Kidney capillary endothelial cell (primary cell): ENCODE results near the gene PGM5.
"Not testable (repeated sequence)": the region's sequence is repeated elsewhere in the genome, so short reads cannot be mapped to it uniquely, and the experiment has no call there.

ENCODE experiments used
- DNase-seq: peaks from one replicate; pipeline ENCODE4 v3.0.0-alpha.2; 2018; ENCODE audit warnings: low spot score

The PGM5 gene

DNA sequence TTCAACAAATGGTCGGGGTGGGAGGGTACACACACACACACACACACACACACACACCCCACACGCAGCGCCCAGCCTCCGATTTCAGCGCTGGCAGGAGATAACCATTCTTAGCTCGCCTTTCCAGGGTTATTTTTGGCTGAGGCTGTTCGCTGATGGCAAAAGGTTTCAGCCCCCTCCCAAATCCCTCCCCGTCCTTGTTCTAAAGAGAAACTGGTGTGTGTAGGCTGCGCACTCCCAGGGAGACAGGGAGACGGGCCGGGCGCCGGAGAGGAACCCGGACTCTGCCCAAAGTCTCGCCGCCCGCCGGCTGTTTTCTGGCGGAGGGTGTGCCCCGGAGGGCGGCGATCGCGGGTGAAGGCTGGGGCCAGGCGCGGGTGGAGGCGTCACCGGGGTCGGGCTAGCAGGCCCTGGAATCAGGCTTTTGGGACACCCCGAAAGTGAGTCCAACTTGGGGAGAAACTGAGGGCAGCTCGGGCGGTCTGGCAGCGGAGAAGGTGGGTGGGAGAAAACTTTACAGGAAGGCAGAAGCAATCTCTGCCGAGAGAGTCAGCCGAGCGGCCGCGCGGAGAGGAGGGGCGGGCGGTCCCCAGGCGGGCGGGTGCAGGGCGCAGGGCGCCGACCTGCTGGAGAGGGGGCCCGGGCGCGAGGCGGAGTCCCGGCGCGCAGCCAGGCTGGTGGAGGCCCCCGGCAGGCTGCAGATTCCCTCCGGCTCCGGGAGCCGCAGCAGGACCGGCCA is at the start of gene PGM5:
PGM5 (plus strand) TSS at position 232 of the 739 bp plus-strand sequence. CDS start 517 bp downstream, outside the sequence.
- not testable (repeated sequence) for DNase-seq

DNA sequence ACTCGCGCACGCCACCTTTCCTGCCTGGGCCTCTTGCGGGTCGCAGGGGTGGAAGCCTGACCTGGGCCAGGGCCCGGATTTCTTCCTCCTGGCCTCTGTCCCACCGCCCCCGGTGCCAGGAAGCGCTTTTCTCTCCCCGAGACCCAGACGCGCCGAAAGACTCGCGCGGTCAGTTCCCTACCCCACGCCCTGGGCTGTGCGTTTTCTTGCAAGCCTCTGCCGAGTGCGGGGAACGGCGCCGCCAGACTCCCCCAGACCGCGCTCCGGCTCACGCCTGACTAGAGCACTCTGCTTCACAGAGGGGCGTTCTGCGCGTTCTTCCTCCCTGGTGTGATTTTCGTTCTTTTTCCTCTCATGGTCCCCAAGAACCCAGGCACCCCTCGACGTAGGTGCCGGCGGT is 49.3 kb upstream of the PGM5 start:
- DNase-seq: not testable (repeated sequence)

DNA sequence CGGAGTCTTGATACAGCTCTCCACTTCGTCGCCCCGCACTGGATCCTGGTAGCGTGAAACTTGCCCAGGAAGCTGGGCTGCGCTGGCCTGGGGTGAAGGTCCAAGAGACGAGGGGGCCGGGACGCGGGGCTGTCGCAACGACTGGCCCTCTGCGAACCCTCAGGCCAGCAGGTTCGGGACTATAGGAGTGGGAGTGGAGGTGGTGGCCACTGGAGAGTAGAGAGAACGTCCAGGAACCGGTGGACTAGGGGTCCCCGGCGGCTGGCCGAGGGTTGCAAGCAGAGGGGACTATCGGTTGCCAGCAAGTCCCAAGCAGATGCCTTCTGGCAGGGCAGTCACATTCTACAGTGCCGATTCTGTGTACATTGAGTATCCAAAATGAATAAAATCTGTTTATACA is 48.8 kb upstream of the PGM5 start:
- DNase-seq: not testable (repeated sequence)

GRCh38 chr9:68311208-68311607 is 45.2 kb upstream of the PGM5 start:
- not testable (repeated sequence) for DNase-seq

DNA sequence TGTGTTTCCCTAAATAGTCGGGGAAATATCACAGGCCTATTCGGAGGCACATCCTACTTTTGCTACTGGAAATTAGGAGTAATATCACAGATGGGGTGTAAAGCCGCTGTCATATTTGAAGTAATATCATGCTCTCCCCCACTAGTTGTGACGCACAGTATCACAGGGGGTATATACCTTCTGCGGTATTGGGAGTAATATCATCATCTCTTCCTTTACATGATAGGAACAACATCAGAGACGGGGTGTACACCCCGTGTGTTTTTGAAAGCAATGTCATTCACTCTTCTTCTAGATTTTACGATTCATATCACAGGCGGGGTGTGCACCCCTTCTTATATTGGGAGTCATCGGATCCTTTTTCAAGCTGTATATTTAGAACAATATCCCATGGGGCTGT is 38.2 kb upstream of the PGM5 start:
- not testable (repeated sequence) for DNase-seq

GRCh38 chr9:68323749-68324148 is 32.7 kb upstream of the PGM5 start:
- not testable (repeated sequence) for DNase-seq

GRCh38 chr9:68324518-68324917 is 31.9 kb upstream of the PGM5 start:
- not testable (repeated sequence) for DNase-seq

- not testable (repeated sequence) for DNase-seq
Measured at GRCh38 chr9:68329106-68329505, 27.3 kb upstream of the PGM5 start.

DNA sequence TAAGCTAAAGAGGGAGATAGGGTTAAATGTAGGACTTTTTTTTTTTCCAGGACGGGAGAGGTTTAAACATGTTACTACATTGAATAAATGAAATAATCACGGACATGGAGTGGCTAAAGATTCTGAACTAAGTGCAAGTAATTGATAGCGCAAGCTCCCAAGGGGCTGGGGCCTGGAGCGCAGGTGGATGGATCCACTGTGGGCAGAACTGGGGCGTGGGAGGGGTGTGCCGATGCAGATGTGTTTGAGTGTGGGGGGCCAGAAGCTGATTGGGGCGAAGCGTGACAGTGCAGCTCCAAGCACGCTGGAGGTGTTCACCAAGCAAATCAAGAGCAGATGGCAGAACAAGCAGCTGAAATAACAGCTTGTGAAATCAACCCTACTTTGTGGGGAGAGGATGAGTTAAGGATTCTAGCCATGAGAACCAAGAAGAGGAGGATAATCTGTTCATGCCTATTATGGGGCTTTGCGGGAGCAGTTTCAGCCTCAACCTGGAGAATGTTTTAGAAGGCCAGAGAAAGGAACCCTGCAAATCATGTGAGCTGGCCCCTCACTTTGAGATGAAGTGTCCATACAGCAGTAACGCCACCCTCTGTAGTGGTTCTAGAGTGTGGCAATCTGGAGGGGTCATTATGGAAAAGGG is 25.8 kb upstream of the PGM5 start:
- not testable (repeated sequence) for DNase-seq

DNA sequence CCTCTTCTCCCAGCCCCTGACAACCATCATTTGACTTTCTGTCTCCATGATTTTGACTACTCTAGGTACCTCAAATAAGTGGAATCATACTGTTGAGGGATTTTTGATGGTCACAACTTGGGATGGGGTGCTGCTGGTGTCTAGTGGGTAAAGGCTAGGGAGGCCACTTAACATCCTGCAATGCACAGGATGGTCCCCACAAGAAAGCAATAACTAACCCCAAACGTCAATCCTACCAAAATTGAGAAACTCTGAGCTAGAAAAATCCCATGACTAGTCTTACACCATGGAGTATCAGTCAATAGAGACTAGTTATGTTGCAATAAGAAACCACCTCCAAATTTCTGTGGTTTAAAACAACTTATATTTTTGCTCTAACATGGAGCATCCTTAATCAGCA is 24.3 kb upstream of the PGM5 start:
- not testable (repeated sequence) for DNase-seq

DNA sequence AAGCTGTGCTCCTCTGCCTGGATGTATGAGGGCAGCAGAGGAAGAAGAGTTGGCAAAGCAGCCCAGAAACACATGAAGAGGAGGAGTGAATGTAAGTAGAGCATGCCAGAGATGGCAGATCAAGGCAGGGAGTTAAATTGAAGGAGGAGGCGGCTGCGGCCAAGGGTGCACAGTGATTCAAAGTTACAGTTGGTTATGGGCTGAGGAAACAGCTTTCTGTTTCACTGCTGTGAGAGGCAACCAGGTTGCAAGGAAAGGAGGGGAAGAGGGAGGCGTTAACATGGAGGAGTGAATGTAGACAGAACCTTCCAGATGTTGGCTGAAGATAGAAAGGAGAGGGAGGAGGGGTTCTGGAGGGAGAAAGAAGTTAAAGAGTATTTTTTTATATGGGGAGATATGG is 20.5 kb upstream of the PGM5 start:
- not testable (repeated sequence) for DNase-seq

- not testable (repeated sequence) for DNase-seq
Measured at GRCh38 chr9:68336639-68337339, 19.6 kb upstream of the PGM5 start.

- DNase-seq: not testable (repeated sequence)
Measured at GRCh38 chr9:68338000-68338399, 18.4 kb upstream of the PGM5 start.

DNA sequence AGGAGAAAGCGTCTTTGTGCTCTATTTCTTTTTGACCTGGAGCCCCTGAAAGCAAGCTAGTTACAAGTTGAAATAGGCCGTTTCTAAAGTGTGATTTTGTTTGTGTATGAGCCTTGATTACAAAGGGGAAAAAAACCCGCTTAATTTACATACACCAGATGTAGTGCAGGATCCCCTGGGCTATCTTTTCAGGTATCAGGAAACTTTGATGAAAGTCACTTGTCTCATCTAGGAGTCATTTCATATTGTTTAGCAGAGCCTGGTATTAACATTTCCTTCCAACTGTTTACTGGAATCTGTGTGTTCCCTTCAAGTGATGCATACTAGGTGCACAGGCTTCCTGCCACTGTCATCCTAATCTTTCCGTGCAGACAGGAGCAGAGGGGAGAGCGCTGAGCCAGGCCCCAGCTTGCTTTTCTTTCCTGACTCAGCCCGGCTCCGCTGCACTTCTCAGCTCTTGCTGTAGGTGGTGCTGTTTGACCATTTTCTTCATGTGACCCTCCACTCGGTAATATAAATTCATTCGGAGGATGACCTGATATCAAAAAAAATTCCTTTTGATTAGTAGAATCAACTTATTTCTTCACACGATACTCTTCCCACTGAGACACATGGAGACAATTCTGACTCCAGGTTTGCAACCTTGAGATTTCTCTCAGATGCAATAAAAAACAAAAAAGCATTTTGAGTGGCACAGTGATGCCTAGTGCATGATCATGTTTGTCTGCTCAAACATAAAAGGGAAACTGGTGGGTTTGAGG is 14.0 kb upstream of the PGM5 start:
- DNase-seq: not testable (repeated sequence)

GRCh38 chr9:68343242-68343641 is 13.2 kb upstream of the PGM5 start:
- DNase-seq: not testable (repeated sequence)

- not testable (repeated sequence) for DNase-seq
Measured at GRCh38 chr9:68343992-68344391, 12.4 kb upstream of the PGM5 start.

DNA sequence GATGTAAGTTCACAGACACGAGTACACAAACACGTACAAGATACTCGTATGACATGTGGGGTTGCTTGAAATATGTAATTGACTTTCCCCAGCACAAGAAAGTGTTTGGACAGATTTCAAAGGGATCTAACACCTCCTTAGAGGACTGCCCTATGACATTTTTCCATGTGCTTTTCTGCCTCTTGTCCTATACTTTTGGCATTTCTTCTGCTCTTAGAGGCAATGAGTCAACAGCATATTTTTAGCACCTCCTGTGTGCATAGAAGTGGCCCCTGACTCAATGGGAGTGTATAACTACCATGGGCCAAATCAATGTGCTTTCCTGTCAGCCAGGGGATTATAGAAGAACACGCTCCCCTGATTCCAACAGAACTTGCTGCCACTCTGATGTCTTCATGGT is 4.7 kb upstream of the PGM5 start:
- DNase-seq: not testable (repeated sequence)

DNA sequence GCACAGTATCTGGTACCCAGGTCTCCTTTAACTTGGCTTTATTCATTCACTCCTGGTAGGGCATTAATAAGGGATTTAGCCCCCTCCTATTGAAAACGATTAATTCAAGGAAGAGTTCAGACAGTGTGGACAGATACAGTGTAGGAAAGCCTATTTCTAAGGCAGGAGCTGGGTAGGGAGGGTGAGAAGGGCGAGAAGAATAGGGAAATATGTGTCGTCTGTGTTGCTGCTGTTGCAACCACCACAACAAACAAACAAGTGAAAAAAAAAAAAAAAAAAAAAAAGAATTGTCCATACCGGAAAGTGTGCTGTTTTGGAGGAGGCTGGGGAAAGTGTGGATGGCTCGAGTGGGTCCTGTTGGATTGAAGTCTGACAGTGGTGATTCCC is 425 bp upstream of the PGM5 start:
- not testable (repeated sequence) for DNase-seq

- DNase-seq: not testable (repeated sequence)
Measured at GRCh38 chr9:68357119-68357714, 806 bp downstream of the PGM5 start.

DNA sequence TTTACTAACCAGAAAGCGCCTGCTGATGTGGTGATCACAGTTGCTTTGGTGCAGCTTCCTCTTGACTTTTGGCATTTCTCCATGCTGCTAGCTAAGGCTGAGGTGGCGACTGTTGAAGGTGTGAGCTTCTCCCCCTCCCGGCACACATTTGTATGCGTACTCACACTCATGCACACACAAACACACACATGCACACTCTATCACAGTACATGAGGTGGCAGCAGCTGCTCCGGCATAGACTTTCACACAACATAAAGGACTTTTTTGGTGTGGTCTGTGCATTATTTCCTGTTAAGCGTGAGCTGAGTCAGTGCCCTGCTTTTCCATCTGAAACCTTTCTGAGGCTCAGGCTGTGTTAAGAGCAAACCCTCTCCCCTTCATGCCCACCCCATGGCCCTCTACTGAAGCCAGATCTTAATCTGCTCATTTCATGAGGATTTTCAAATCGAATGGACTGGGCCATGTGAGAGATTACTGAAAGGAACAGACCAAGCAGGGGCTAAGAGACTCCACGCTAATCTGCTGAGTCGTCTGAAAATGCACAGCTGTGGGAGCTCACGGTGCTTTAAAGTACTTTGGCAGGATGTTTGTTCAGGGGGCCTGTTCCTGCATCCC is 10.6 kb downstream of the PGM5 start:
- peak; percentile 3 for DNase-seq

DNA sequence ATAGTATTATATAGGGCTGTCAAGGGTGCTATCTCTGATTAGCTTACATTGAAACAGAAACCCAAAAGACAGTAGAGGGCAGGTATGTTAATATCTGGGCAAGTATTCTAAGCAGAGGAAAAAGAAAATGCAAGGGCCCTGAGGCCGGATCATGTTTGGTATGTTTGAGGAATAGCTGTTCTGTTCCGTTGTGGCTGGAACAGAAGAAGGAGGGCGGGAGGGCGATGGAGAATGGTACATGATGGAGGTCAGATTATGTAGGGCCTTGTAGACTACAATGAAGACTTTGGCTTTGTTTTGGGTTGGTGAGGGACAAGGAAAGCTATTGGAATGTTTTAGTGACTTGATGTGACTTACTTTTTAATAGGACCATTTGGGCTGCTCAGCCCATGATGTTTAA is 19.4 kb downstream of the PGM5 start:
- not testable (repeated sequence) for DNase-seq
